ENCODE measurements around the gene IQGAP2.

DNA sequence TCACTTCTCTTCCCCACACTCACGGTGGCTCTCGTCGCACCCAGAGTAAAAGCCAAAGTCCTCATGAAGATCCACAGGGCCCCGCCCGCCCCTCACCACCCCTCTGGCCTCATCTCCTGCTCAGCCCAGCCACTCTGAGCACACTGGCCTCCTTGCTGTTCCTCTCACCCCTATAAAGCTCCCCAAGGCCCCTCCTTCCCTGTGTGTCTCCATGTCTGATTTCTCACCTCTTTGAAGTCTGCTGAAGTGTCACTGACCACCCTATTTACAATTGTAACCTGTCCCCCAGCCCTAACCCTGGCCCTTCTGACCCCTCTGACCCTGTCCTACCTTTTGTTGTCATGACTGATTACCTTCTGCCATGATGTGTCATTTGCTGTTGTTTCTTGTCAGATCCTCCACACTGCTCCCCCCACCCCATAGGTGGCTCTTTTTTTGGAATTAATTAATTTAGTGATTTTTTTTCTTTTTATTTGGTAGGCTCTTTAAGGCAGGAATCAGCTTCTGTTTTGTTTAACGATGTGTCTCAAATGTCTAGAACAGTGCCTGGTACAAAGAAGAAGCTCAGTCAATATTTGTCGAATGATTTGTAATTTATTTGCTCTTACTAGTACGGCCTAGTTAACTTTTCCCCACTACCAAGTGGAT lies 90.2 kb downstream of the IQGAP2 start:
- TF ChIP-seq, protein P1, sequence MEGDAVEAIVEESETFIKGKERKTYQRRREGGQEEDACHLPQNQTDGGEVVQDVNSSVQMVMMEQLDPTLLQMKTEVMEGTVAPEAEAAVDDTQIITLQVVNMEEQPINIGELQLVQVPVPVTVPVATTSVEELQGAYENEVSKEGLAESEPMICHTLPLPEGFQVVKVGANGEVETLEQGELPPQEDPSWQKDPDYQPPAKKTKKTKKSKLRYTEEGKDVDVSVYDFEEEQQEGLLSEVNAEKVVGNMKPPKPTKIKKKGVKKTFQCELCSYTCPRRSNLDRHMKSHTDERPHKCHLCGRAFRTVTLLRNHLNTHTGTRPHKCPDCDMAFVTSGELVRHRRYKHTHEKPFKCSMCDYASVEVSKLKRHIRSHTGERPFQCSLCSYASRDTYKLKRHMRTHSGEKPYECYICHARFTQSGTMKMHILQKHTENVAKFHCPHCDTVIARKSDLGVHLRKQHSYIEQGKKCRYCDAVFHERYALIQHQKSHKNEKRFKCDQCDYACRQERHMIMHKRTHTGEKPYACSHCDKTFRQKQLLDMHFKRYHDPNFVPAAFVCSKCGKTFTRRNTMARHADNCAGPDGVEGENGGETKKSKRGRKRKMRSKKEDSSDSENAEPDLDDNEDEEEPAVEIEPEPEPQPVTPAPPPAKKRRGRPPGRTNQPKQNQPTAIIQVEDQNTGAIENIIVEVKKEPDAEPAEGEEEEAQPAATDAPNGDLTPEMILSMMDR (optimal IDR thresholded peaks at IDR 0.05 in 1 of 3, IDR thresholded peaks at IDR 0.05 in 1 of 3, conservative IDR thresholded peaks at IDR 0.05 in 1 of 3; ENCODE audit: extremely low read depth in 1 of 3, insufficient read depth in 2 of 3, low read length in 3 of 3): no peak
- no peak for TF ChIP-seq EZH2 (IDR thresholded peaks at IDR 0.05; ENCODE audit: low read length)

All from keratinocyte (primary cell).